HG02885 (cell line): ENCODE results near the gene WASHC3.

ENCODE experiments used
- ATAC-seq: cut with Tn5 transposase; IDR thresholded peaks from one replicate; pipeline ENCODE4 v1.9.1; 2021; ENCODE audit warnings: mild to moderate bottlenecking; ENCODE audit not compliant: unreplicated experiment, poor library complexity

Gene WASHC3

DNA sequence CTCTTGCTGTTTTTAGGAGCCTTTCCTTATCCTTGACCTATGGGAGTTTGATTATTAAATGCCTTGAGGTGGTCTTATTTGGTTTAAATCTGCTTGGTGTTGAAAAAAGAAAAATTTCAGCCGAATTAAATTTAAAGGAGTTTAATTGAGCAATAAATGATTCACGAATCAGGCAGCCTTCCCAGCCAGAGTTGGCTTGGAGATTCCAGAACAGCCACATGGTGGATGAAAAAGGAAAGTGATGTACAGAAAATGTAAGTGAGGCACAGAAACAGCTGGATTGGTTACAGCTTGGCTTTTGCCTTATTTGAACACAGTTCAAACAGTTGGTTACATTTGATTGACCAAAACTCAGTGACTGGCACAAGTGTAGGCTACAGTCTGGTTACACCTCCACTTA, 69.7 kb downstream of the WASHC3 start:
- ATAC-seq: no peak

DNA sequence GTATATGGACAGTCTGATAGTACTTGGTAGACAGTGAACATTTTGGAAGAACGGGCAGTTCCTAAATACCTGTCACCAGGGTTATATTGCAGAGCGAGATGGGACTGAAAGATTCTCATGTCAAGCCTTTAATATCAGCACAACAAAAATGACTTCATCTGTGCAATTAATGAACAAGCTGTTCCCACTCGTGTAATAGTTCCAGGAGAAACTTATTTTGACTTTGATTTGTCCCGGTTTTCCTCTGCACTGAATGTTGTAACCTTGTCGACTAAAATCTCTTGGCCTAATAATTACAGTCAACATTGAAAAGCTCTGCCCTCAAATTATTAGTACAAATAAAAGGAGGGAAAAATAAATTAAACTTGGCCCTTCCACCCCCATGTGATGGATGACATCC, 79.5 kb downstream of the WASHC3 start:
- ATAC-seq: no peak

DNA sequence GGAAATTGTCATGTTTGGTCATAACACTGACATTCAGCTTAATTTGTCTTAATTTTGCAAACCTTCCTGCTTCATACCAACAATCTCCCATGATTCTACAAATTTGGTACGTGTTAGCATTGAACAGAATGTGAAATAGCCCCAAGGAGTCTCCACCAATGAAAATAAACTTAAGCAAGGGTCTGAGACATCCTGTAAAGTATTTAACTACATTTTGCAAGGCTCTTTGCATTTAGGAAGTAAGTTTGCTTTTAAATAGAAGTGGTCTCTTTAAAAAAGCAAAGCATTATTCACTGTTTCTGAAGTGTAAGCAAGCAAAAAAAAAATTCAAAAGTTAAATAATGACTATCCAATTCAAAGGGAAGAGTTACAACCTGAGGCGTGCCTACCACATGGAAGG, 79.9 kb downstream of the WASHC3 start:
- ATAC-seq: no peak

GRCh38 chr12:101968770-101969169, 93.0 kb downstream of the WASHC3 start:
- no peak for ATAC-seq

DNA sequence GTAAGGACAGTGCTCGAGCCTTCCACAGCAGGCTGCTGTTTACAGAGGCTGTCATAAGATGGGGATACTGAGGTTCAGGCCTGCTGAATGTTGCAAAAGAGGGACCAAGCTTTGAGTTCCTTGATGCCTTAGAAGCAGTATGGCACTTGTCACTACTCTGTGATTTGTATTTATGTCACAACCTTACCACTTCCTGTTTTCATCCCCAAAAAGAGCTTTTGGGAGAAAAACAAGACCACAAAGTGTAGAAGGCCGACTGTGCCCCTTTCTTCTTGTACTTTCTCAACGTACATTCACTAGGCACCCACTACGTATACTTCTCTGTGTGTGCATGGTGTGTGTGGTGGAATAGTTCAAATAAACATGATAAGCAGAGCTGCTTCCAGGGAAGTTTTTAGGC, 94.3 kb downstream of the WASHC3 start:
- no peak for ATAC-seq

DNA sequence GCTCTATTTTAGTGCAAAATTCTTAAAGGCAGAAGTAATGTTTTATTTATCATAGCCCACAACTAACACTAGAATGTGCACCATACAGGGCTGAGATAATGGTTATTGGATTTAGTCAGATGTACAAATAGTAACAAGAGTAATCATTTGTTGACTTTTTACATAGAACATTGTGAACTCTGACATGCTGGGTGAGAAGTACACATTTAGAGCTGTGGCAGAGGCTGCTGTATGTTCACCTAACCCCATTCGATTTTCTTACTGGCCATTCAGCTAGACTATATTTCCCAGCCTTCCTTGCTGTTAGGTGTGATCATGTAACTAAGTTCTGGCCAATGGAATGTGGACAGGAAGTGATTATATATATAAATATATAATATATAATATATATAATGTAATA, 95.3 kb downstream of the WASHC3 start:
- no peak for ATAC-seq

DNA sequence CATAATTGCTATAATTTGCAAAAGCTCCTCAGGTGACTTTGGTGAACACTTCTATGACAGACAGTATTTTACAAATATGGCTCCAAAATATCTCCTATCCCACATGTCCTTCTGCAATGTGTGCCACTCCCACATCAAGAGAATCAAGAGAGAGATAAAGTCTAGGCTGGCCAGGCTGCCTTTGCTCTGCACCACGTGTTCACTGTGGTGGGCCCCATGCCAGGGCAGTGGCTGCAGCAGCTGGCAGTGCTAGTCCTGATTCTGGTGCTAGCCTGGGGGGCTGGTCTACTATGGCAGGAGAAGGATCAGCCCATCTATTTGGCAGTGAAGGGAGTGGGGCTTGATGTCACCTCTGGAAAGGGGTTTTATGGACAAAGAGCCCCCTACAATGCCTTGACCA, 98.1 kb downstream of the WASHC3 start:
- no peak for ATAC-seq
